Endothelial cell of umbilical vein (primary cell): ENCODE data around the gene M1AP.

Source experiments
- EZH2 ChIP-seq: IDR thresholded peaks from 2 replicates; pipeline ENCODE4 v1.6.1; 2012; ENCODE audit warnings: borderline replicate concordance, low read depth, mild to moderate bottlenecking, moderate library complexity, low read length, inconsistent platforms; ENCODE audit not compliant: severe bottlenecking
- MYC ChIP-seq: IDR thresholded peaks from one replicate; pipeline ENCODE4 v1.6.1; 2011; ENCODE audit warnings: mild to moderate bottlenecking, low read depth, low read length
- POLR2AphosphoS5 ChIP-seq: IDR thresholded peaks from 2 replicates; pipeline ENCODE4 v1.6.1; 2012; ENCODE audit warnings: low read depth, mild to moderate bottlenecking, control low read depth, low read length, moderate library complexity; ENCODE audit not compliant: insufficient read depth
- TF ChIP-seq, protein P1 (sequence below), 2 donors: IDR thresholded peaks; 1 replicate in 1 of 2; 2 replicates in 1 of 2; pipeline ENCODE4 v1.5.1; 2011; ENCODE audit warnings: low read length in 2 of 2, mild to moderate bottlenecking in 2 of 2, moderate library complexity in 2 of 2, control low read depth in 1 of 2, inconsistent platforms in 1 of 2, low read depth in 1 of 2; ENCODE audit not compliant: insufficient read depth in 1 of 2; ENCODE audit errors: extremely low read depth in 1 of 2
- TF ChIP-seq, protein P2 (sequence below): IDR thresholded peaks from 2 replicates; pipeline ENCODE4 v1.6.1; 2011; ENCODE audit not compliant: insufficient read depth, insufficient read length

DNA sequence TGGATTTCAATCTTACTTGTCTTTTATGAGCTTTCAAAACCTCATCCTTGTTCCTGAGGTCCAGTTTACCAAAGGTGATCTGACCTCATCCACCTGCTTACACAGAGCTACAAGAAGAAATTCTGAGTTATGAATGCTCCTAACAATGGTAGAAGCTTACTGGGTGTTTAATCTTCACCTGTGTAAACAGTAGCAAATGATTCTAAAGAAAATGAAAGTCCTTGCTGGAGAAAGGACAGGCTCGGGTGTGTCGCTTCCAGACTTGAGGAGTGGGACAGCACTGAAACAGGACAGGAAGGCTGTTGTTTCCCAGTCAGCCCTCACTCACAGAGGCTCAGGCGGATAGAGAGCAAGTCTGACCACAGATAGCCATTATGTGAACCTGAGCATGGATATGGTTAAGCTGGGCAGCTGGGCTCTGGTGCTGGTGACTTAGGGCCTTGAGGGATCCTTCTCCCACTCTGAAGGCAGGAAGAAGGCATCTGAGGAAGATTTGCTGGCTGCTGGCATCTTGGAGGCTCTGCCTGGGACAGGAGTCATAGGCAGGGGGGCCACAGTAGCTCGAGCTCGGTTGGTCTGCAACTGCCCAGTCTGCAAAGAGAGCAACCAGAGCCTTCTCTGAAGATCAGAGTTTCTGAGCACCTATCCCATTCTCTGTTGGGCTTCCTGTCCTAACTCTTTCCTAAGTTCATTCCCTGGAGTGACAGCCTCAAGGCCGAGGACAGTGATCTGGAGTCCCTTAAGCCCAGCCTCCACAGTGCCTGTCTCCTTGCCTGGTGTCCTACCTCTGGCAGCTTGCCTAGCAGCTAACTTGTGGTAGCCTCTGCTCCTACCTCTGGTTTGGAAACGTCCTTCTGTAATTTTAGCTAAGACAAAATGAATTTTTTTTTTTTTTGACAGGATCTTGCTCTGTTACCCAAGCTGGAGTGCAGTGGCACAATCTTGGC is 89.6 kb downstream of the M1AP start:
- TF ChIP-seq POLR2AphosphoS5 (no peak), EZH2 (no peak), MYC (no peak)
- TF ChIP-seq, protein P1, sequence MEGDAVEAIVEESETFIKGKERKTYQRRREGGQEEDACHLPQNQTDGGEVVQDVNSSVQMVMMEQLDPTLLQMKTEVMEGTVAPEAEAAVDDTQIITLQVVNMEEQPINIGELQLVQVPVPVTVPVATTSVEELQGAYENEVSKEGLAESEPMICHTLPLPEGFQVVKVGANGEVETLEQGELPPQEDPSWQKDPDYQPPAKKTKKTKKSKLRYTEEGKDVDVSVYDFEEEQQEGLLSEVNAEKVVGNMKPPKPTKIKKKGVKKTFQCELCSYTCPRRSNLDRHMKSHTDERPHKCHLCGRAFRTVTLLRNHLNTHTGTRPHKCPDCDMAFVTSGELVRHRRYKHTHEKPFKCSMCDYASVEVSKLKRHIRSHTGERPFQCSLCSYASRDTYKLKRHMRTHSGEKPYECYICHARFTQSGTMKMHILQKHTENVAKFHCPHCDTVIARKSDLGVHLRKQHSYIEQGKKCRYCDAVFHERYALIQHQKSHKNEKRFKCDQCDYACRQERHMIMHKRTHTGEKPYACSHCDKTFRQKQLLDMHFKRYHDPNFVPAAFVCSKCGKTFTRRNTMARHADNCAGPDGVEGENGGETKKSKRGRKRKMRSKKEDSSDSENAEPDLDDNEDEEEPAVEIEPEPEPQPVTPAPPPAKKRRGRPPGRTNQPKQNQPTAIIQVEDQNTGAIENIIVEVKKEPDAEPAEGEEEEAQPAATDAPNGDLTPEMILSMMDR (IDR thresholded peaks at IDR 0.05; ENCODE audit: extremely low read depth in 1 of 2, insufficient read depth in 1 of 2, low read depth in 1 of 2, low read length in 2 of 2): no peak
- TF ChIP-seq, protein P2, sequence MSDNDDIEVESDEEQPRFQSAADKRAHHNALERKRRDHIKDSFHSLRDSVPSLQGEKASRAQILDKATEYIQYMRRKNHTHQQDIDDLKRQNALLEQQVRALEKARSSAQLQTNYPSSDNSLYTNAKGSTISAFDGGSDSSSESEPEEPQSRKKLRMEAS: no peak
